ENCODE measurements around the gene GJB4. TPM values are rescaled to one million over a fixed set of nuclear protein-coding genes. Genes with fewer than 3 reads are reported as not detected.

GJB4 gene
- total RNA-seq, 1 experiment from 2014 or later: 0.07 TPM

- H3K27me3 Mint-ChIP-seq (ENCODE audit: low read depth): peaks cover 16% of the 10 kb centered on the region
- POLR2A ChIA-PET: no interaction called here
- H3K36me3 Mint-ChIP-seq: no peaks in the 10 kb centered on the region
- H3K27ac Mint-ChIP-seq: no peak overlapping the region
- no peak overlapping the region for H3K4me3 Mint-ChIP-seq
- TF ChIP-seq, protein P1, sequence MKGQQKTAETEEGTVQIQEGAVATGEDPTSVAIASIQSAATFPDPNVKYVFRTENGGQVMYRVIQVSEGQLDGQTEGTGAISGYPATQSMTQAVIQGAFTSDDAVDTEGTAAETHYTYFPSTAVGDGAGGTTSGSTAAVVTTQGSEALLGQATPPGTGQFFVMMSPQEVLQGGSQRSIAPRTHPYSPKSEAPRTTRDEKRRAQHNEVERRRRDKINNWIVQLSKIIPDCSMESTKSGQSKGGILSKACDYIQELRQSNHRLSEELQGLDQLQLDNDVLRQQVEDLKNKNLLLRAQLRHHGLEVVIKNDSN (CRISPR knock-in tag; IDR thresholded peaks at IDR 0.05): peak; percentile 92
- TF ChIP-seq JUN (CRISPR knock-in tag; IDR thresholded peaks at IDR 0.05): no peak
- no peak for TF ChIP-seq MXD4 (CRISPR knock-in tag; IDR thresholded peaks at IDR 0.05; ENCODE audit: borderline replicate concordance)
- TF ChIP-seq CTCF (IDR thresholded peaks at IDR 0.05): no peak
- no peak for TF ChIP-seq TCF7 (CRISPR knock-in tag; IDR thresholded peaks at IDR 0.05; ENCODE audit: low read depth)
- TF ChIP-seq MAX (CRISPR knock-in tag; IDR thresholded peaks at IDR 0.05): no peak
- no peak for TF ChIP-seq RELA (CRISPR knock-in tag; IDR thresholded peaks at IDR 0.05; ENCODE audit: borderline replicate concordance)
- TF ChIP-seq SMAD4 (CRISPR knock-in tag; IDR thresholded peaks at IDR 0.05): no peak
- TF ChIP-seq, protein P2, sequence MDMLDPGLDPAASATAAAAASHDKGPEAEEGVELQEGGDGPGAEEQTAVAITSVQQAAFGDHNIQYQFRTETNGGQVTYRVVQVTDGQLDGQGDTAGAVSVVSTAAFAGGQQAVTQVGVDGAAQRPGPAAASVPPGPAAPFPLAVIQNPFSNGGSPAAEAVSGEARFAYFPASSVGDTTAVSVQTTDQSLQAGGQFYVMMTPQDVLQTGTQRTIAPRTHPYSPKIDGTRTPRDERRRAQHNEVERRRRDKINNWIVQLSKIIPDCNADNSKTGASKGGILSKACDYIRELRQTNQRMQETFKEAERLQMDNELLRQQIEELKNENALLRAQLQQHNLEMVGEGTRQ (CRISPR knock-in tag; IDR thresholded peaks at IDR 0.05): peak; percentile 93
- no peak for DNase-seq (ENCODE audit: low spot score)
- H3K4me1 Mint-ChIP-seq: no peaks in the 10 kb centered on the region
- H3K9me3 Mint-ChIP-seq: peaks cover 8% of the 10 kb centered on the region
- CTCF ChIA-PET: no interaction called here
- ATAC-seq: no peak
Measured at GRCh38 chr1:34711485-34711884, 48.1 kb upstream of the GJB4 start.

DNA sequence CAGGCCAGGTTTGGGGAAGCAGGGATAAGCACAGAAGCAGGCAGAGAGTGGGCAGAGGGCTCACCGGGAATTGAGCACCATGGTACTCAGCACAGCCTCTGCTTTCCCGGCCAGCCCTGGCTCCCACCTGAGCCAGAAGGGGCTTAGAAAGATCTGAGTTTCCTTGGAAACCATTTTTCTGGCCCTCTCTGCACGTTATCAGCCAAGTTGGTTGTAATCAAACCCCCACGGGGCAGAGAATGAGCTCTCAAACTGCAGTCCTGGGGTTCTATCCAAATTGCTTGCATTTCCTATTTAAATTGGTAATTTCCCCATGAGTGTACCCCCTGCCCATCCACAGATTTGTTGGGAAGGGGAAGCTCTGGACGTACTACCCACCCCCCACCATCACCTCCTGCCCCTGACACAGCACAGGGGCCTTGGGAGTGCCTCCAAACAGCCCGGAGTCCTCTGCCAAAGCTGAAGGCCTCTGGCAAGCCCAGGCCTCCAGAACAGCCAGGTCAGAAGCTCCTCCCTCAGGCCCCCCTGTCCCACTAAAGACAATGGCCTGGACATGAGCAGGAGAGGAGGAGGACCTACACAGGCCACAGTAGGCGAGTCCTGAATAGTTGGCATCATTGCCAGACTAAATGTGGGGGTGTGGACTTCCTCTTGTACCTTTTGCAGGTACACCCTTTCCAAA lies 47.4 kb upstream of the GJB4 start:
- no peaks in the 10 kb centered on the region for H3K36me3 Mint-ChIP-seq
- H3K27me3 Mint-ChIP-seq (ENCODE audit: low read depth): peaks cover 18% of the 10 kb centered on the region
- peaks cover 8% of the 10 kb centered on the region for H3K9me3 Mint-ChIP-seq
- ATAC-seq: no peak
- H3K4me3 Mint-ChIP-seq: no peak overlapping the region
- ChIA-PET POLR2A (no interaction called here), CTCF (no interaction called here)
- DNase-seq (ENCODE audit: low spot score): no peak
- H3K4me1 Mint-ChIP-seq: no peaks in the 10 kb centered on the region
- H3K27ac Mint-ChIP-seq: no peak overlapping the region
- TF ChIP-seq IRF1 (CRISPR knock-in tag; IDR thresholded peaks at IDR 0.05) (no peak), ZNF219 (CRISPR knock-in tag; IDR thresholded peaks at IDR 0.05; ENCODE audit: borderline replicate concordance) (no peak), NR1H2 (CRISPR knock-in tag; IDR thresholded peaks at IDR 0.05) (no peak), FOXK1 (CRISPR knock-in tag; IDR thresholded peaks at IDR 0.05) (no peak), GRHL2 (CRISPR knock-in tag; IDR thresholded peaks at IDR 0.05; ENCODE audit: insufficient replicate concordance, severe bottlenecking) (no peak), RELA (CRISPR knock-in tag; IDR thresholded peaks at IDR 0.05; ENCODE audit: borderline replicate concordance) (no peak), KAT7 (CRISPR knock-in tag; IDR thresholded peaks at IDR 0.05; ENCODE audit: borderline replicate concordance) (no peak), ZNF281 (CRISPR knock-in tag; IDR thresholded peaks at IDR 0.05) (no peak)
- TF ChIP-seq, protein P1 (CRISPR knock-in tag; IDR thresholded peaks at IDR 0.05): no peak
- TF ChIP-seq, protein P3, sequence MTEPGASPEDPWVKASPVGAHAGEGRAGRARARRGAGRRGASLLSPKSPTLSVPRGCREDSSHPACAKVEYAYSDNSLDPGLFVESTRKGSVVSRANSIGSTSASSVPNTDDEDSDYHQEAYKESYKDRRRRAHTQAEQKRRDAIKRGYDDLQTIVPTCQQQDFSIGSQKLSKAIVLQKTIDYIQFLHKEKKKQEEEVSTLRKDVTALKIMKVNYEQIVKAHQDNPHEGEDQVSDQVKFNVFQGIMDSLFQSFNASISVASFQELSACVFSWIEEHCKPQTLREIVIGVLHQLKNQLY (CRISPR knock-in tag; IDR thresholded peaks at IDR 0.05): no peak
- TF ChIP-seq, protein P4, sequence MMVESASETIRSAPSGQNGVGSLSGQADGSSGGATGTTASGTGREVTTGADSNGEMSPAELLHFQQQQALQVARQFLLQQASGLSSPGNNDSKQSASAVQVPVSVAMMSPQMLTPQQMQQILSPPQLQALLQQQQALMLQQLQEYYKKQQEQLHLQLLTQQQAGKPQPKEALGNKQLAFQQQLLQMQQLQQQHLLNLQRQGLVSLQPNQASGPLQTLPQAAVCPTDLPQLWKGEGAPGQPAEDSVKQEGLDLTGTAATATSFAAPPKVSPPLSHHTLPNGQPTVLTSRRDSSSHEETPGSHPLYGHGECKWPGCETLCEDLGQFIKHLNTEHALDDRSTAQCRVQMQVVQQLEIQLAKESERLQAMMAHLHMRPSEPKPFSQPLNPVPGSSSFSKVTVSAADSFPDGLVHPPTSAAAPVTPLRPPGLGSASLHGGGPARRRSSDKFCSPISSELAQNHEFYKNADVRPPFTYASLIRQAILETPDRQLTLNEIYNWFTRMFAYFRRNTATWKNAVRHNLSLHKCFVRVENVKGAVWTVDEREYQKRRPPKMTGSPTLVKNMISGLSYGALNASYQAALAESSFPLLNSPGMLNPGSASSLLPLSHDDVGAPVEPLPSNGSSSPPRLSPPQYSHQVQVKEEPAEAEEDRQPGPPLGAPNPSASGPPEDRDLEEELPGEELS (CRISPR knock-in tag; IDR thresholded peaks at IDR 0.05): no peak
- TF ChIP-seq, protein P5, sequence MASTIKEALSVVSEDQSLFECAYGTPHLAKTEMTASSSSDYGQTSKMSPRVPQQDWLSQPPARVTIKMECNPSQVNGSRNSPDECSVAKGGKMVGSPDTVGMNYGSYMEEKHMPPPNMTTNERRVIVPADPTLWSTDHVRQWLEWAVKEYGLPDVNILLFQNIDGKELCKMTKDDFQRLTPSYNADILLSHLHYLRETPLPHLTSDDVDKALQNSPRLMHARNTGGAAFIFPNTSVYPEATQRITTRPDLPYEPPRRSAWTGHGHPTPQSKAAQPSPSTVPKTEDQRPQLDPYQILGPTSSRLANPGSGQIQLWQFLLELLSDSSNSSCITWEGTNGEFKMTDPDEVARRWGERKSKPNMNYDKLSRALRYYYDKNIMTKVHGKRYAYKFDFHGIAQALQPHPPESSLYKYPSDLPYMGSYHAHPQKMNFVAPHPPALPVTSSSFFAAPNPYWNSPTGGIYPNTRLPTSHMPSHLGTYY (CRISPR knock-in tag; IDR thresholded peaks at IDR 0.05): no peak
